ENCODE data around the gene SDR42E2. TPM values are rescaled to one million over a fixed set of nuclear protein-coding genes. Genes with fewer than 3 reads are reported as not detected.

SDR42E2 gene
- total and polyA plus RNA-seq, 10 of the 15 experiments (the other 5 are each of a cell fraction or from before 2014, with no cell fraction given) = 0.01 to 0.09 (median 0.08) TPM; not detected in 4

- TF ChIP-seq HCFC1 (IDR thresholded peaks at IDR 0.05; ENCODE audit: low read length) (no peak), NFXL1 (IDR thresholded peaks at IDR 0.05; ENCODE audit: borderline replicate concordance) (no peak), ZBTB11 (CRISPR knock-in tag; IDR thresholded peaks at IDR 0.05) (no peak), EED (IDR thresholded peaks at IDR 0.05; ENCODE audit: low read depth) (no peak), RAD51 (IDR thresholded peaks at IDR 0.05) (no peak), RELB (IDR thresholded peaks at IDR 0.05; ENCODE audit: low read depth) (no peak), FOXM1 (IDR thresholded peaks at IDR 0.05; ENCODE audit: low read depth, low read length) (no peak), BMI1 (IDR thresholded peaks at IDR 0.05; ENCODE audit: borderline replicate concordance) (no peak), BHLHE40 (IDR thresholded peaks at IDR 0.05; ENCODE audit: borderline replicate concordance in 1 of 2, low read depth in 2 of 2, low read length in 1 of 2) (no peak), NFYA (IDR thresholded peaks at IDR 0.05; ENCODE audit: borderline replicate concordance, low read depth, low read length) (no peak), TCF12 (IDR thresholded peaks at IDR 0.05; ENCODE audit: low read depth, low read length) (no peak), CBX3 (IDR thresholded peaks at IDR 0.05; ENCODE audit: borderline replicate concordance, low read depth) (no peak)
- RAD21 ChIA-PET (ENCODE audit: unreplicated experiment) = no interaction called here
- H3K27ac ChIP-seq (ENCODE audit: control insufficient read depth, insufficient read depth) = no peak overlapping the region
- H3K4me2 ChIP-seq (ENCODE audit: control insufficient read depth, insufficient read depth) = no peak overlapping the region
- H3K9ac ChIP-seq (ENCODE audit: control insufficient read depth, insufficient read depth, low read length) = no peak overlapping the region
- H3K4me3 ChIP-seq = no peak overlapping the region
- BruUV-seq (replicated peaks) = no TSS peak
- H2AFZ ChIP-seq (ENCODE audit: control insufficient read depth, low read depth, low read length) = no peak overlapping the region
- intact Hi-C loops (cut with micrococcal nuclease; ENCODE audit: unreplicated experiment) = no loop called here
- ATAC-seq (no peak), FAIRE-seq (no peak), DNase-seq (ENCODE audit: low read depth, low spot score) (no peak)
- no peaks in the 10 kb centered on the region for H3K79me2 ChIP-seq (ENCODE audit: control insufficient read depth, insufficient read depth, low read length)
- POLR2A ChIA-PET = no interaction called here
- in situ Hi-C loops (cut with MboI) = loop anchor here (5.0 kb wide), 2 partner anchors 50 to 180 kb away; partner anchors contain the start of gene PDZD9
- no peaks in the 10 kb centered on the region for H3K36me3 ChIP-seq (ENCODE audit: control insufficient read depth in 2 of 2, insufficient read depth in 2 of 2, low read length in 1 of 2)
- no peaks in the 10 kb centered on the region for H4K20me1 ChIP-seq (ENCODE audit: control insufficient read depth, insufficient read depth)
- CTCF ChIA-PET = interaction anchor here (0.9 to 2.7 kb wide), 2 partner anchors 10 to 104 kb away, joined by 3 to 7 read pairs; no protein-coding TSS in a partner anchor
- SMC1A ChIA-PET (ENCODE audit: uncharacterized antibody, unreplicated experiment) = interaction anchor here (1.0 kb wide), 2 partner anchors 72 to 180 kb away, joined by 3 to 5 read pairs; no protein-coding TSS in a partner anchor
- H3K4me1 ChIP-seq (ENCODE audit: control insufficient read depth, insufficient read depth, low read length) = no peaks in the 10 kb centered on the region
- no peaks in the 10 kb centered on the region for H3K27me3 ChIP-seq (replicated peaks in 1 of 2; ENCODE audit: control insufficient read depth in 2 of 2, insufficient read depth in 2 of 2, low read length in 1 of 2)
- WGBS (ENCODE audit: insufficient coverage, insufficient replicate concordance, low lambda C conversion rate, missing lambda C conversion rate) = 29% methylated on average over 7 of the region's 7 CpGs
- H3K9me3 ChIP-seq (replicated peaks; ENCODE audit: control insufficient read depth, insufficient read depth, low read length) = no peaks in the 10 kb centered on the region
Measured at GRCh38 chr16:22181843-22182242, 19.5 kb downstream of the SDR42E2 start.

All from GM12878 (cell line).